ENCODE data around the gene MYH7B. TPM values are rescaled to one million over a fixed set of nuclear protein-coding genes. Genes with fewer than 3 reads are reported as not detected.

The MYH7B gene
- total RNA-seq, 1 experiment from 2014 or later: 0.34 TPM

DNA sequence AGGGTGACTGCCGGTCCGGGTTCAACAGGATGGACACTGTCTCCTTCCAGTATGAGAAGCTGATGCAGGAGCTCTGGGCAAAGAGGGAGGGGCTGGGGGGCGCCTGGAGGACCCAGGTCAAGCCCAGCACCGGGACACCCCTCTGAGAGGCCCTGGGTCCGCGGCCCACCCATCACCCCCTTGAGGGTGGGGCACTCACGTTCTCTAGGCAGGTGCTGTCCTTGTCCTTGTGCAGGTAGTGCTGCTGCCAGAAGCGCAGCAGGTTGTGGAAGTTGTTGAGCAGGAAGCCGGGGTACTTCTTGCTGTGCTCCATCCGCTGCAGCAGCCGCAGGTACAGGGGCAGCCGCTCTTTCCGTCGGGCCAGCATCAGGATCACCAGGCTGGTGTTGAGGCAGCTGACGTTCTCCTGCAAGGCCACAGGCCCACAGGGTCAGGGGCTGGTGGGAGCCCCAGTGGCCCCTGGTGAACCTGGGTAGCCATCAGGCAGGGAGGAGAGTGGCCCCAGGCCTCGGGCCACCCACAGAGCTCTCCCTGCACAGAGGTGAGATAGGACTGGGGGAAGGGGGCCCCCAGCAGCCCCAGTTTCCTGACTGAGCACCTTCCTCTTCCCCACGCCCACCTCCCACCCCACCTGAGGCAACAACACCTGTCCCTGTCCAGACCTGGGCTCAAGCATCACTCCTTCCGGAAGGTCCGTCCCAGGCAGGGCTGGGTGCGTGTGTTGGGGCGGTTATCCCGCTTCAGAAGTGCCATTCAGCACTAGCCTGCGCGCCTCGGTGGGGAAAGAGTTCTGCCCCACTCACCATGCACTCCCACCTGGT is 47.8 kb downstream of the MYH7B start:
- TF ChIP-seq EZH2 (IDR thresholded peaks at IDR 0.05; ENCODE audit: borderline replicate concordance, low read depth, low read length, poor library complexity, severe bottlenecking): no peak
- TF ChIP-seq, protein P1, sequence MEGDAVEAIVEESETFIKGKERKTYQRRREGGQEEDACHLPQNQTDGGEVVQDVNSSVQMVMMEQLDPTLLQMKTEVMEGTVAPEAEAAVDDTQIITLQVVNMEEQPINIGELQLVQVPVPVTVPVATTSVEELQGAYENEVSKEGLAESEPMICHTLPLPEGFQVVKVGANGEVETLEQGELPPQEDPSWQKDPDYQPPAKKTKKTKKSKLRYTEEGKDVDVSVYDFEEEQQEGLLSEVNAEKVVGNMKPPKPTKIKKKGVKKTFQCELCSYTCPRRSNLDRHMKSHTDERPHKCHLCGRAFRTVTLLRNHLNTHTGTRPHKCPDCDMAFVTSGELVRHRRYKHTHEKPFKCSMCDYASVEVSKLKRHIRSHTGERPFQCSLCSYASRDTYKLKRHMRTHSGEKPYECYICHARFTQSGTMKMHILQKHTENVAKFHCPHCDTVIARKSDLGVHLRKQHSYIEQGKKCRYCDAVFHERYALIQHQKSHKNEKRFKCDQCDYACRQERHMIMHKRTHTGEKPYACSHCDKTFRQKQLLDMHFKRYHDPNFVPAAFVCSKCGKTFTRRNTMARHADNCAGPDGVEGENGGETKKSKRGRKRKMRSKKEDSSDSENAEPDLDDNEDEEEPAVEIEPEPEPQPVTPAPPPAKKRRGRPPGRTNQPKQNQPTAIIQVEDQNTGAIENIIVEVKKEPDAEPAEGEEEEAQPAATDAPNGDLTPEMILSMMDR (conservative IDR thresholded peaks at IDR 0.05; ENCODE audit: low read depth, low read length): no peak
- ChIA-PET POLR2A (ENCODE audit: low non-redundant PET) (no interaction called here), CTCF (no interaction called here)
- Histone ChIP-seq H3K27me3 (replicated peaks; ENCODE audit: insufficient read depth, low read depth, low read length, poor library complexity) (no peaks in the 10 kb centered on the region), H3K4me1 (ENCODE audit: insufficient read depth, low read length, poor library complexity, severe bottlenecking) (no peaks in the 10 kb centered on the region), H3K4me3 (ENCODE audit: low read depth, low read length, poor library complexity, severe bottlenecking) (no peak overlapping the region), H3K36me3 (ENCODE audit: insufficient read depth, low read length, poor library complexity, severe bottlenecking) (peaks cover 53% of the 10 kb centered on the region), H3K9me3 (ENCODE audit: low read depth, low read length, poor library complexity, severe bottlenecking) (no peaks in the 10 kb centered on the region), H3K27ac (ENCODE audit: low read depth, low read length, poor library complexity, severe bottlenecking) (no peak overlapping the region)
- intact Hi-C loops (cut with micrococcal nuclease; ENCODE audit: unreplicated experiment): no loop called here
- DNase-seq (ENCODE audit: low spot score): no peak
- BruUV-seq (replicated peaks): no TSS peak

DNA sequence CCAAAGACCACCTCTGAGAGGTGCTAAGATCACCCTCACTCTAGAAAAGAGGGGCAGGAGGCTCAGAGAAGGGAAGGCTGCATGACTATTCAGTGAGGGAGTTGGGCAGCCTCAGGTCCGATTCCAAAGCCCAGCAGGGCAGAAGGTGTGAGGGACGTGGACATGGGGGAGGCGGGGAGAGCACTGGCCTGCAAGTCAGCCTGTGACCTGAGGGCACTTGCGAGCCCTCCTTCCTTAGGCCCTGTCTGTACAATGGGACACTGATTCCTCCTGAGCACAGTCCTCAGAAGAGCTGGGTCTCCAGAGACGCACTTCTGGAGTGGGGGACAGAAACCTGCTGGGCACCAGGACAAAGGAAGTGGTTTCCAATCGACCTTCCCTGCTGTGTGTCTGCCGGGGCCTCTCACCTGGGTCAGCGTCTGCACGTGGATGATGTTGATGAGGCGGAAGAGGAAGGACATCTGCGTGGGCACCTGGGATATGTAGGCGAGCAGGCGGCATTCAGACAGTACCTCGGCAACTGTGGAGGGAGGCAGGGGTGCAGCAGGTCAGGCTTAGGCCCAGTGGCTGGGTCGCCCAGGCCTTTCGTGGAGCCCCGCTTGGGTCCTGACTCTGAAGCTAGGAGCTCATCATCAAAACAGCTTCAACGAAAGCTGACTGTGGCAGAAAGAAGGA is 48.5 kb downstream of the MYH7B start:
- Histone ChIP-seq H3K9me3 (ENCODE audit: low read depth, low read length, poor library complexity, severe bottlenecking) (no peaks in the 10 kb centered on the region), H3K27me3 (replicated peaks; ENCODE audit: insufficient read depth, low read depth, low read length, poor library complexity) (no peaks in the 10 kb centered on the region), H3K27ac (ENCODE audit: low read depth, low read length, poor library complexity, severe bottlenecking) (no peak overlapping the region), H3K4me3 (ENCODE audit: low read depth, low read length, poor library complexity, severe bottlenecking) (no peak overlapping the region), H3K36me3 (ENCODE audit: insufficient read depth, low read length, poor library complexity, severe bottlenecking) (peaks cover 51% of the 10 kb centered on the region), H3K4me1 (ENCODE audit: insufficient read depth, low read length, poor library complexity, severe bottlenecking) (no peaks in the 10 kb centered on the region)
- intact Hi-C loops (cut with micrococcal nuclease; ENCODE audit: unreplicated experiment): no loop called here
- ChIA-PET CTCF (no interaction called here), POLR2A (ENCODE audit: low non-redundant PET) (no interaction called here)
- BruUV-seq (replicated peaks): no TSS peak
- no peak for DNase-seq (ENCODE audit: low spot score)
- TF ChIP-seq, protein P1 (conservative IDR thresholded peaks at IDR 0.05; ENCODE audit: low read depth, low read length): no peak
- no peak for TF ChIP-seq EZH2 (IDR thresholded peaks at IDR 0.05; ENCODE audit: borderline replicate concordance, low read depth, low read length, poor library complexity, severe bottlenecking)

DNA sequence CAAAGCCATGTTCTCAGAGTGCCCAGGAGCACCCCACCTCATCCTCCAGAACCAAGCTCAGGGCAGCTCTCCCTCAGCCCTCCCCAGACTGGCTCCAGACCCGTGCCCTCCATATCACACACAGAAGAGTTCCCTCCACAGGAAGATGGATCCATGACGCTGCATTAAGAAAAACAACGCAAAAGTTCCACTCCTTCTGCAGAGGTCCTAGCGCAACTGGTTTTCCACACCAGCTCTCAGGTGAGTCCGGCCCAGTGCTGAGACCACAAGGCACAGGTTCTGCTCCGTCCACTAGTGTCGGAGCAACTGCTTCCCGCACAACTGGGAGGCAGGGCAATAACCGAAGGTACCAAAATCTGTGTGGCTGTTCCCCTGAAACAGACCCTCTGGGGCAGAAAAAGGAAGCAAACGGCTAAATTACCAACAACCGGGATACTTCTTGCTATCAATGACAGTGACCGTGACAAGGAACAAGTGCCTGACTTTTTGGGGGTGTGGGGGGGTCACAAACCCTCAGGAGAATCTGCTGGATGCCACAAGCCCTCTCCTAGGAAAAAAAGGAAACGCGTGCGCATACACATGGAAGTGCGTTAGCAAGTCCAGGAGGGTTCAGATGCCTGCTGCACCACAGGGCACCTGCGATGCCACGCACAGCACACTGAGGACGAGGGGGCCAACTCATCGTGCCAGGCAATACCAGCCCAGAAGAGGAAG is 49.2 kb downstream of the MYH7B start:
- Histone ChIP-seq H3K4me3 (ENCODE audit: low read depth, low read length, poor library complexity, severe bottlenecking) (no peak overlapping the region), H3K27ac (ENCODE audit: low read depth, low read length, poor library complexity, severe bottlenecking) (no peak overlapping the region), H3K4me1 (ENCODE audit: insufficient read depth, low read length, poor library complexity, severe bottlenecking) (no peaks in the 10 kb centered on the region), H3K36me3 (ENCODE audit: insufficient read depth, low read length, poor library complexity, severe bottlenecking) (peaks cover 49% of the 10 kb centered on the region), H3K27me3 (replicated peaks; ENCODE audit: insufficient read depth, low read depth, low read length, poor library complexity) (no peaks in the 10 kb centered on the region), H3K9me3 (ENCODE audit: low read depth, low read length, poor library complexity, severe bottlenecking) (no peaks in the 10 kb centered on the region)
- no peak for TF ChIP-seq EZH2 (IDR thresholded peaks at IDR 0.05; ENCODE audit: borderline replicate concordance, low read depth, low read length, poor library complexity, severe bottlenecking)
- TF ChIP-seq, protein P1 (conservative IDR thresholded peaks at IDR 0.05; ENCODE audit: low read depth, low read length): no peak
- no peak for DNase-seq (ENCODE audit: low spot score)
- ChIA-PET POLR2A (ENCODE audit: low non-redundant PET) (no interaction called here), CTCF (no interaction called here)
- intact Hi-C loops (cut with micrococcal nuclease; ENCODE audit: unreplicated experiment): no loop called here
- no TSS peak for BruUV-seq (replicated peaks)

Small RNAs within 50 kb of the gene (microRNA-seq; reads per million reads assigned to microRNA genes)
- gene MIR499A (0.81 reads per million), gene MIR499B (not detected)

Other genes starting within 250 kb of the MYH7B start
- 39.9 and 41.2 TPM in 2 replicates for gene NCOA6, start 130.2 kb upstream of the MYH7B start, total RNA-seq (2021)
- gene GGT7, start 83.0 kb upstream of the MYH7B start, total RNA-seq (2021): 14.1 and 15.3 TPM in 2 replicates
- 28.7 and 33.5 TPM in 2 replicates for gene ACSS2, start 79.3 kb upstream of the MYH7B start, total RNA-seq (2021)
- 53.5 and 63.1 TPM in 2 replicates for gene GSS, start 62 bp upstream of the MYH7B start, total RNA-seq (2021)
- gene TRPC4AP, start 136.9 kb downstream of the MYH7B start, total RNA-seq (2021): 34.6 and 39.5 TPM in 2 replicates
- 13.6 and 16.1 TPM in 2 replicates for gene EDEM2, start 191.5 kb downstream of the MYH7B start, total RNA-seq (2021)
- gene PROCR, start 216.2 kb downstream of the MYH7B start, total RNA-seq (2021): 0.58 and 2.1 TPM in 2 replicates